ENCODE data around the gene FLYWCH2.

FLYWCH2 gene

DNA sequence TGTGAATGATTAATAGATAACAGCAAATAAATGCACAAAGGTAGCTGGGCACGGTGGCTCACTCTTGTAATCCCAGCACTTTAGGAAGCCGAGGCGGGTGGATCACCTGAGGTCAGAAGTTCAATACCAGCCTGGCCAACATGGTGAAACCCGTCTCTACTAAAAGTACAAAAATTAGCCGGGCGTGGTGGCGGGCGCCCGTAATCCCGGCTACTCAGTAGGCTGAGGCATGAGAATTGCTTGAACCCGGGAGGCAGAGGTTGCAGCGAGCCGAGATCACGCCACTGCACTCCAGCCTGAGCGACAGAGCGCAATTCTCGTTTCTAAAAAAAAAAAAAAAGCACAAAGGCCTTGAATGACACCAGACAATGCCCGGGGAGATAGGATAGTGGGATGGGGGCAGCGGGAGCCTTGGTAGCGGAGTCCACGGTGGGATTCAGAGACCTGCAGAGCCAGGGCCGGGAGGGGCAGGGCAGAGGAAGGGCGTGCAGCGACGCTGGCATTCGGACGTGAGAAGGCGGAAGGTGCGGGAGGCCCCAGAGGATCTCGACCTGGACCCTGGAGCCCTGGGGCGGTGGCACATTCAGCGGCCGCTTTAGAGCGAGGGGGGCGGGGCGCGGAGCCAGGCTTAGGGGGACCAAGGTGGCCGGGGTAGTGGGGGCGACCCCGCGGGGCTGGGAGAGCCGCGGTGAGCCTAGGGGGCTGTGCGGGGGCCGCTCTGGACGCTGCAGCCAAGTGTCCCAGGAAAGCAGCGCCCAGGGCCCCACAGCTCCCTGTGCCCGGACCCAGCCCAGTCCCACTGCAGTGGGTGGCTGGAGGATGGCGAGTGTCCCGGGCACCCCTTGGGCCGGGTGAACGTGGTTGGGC lies 999 bp upstream of the FLYWCH2 start:
- DNase-seq (ENCODE audit: low read depth), result no peak

- peak; percentile 23 for DNase-seq (ENCODE audit: low read depth)
Observed at GRCh38 chr16:2883458-2883908, 468 bp downstream of the FLYWCH2 start.

GRCh38 chr16:2884041-2884451 lies 1.0 kb downstream of the FLYWCH2 start:
- DNase-seq (ENCODE audit: low read depth), result no peak

DNA sequence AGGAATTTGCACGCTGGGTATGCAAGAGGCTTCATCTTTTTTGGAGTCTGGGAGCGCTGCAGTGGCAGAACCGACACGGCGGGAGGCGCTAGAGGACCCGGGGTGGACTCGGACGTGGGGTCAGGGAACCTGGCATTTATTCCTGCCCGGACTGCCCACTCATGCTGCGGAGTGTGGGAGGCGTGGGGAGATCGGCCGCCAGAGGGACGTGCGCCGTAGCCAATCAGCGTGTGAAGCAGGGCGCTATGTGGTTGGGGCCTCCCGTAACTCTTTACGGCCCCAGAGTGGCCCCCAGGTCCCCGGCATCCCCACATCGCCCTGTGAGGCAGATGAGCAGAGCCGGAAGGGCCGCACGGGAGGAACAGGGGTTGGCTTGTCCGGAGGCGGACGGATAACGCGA lies 11.2 kb downstream of the FLYWCH2 start:
- DNase-seq (ENCODE audit: low read depth), result no peak

DNA sequence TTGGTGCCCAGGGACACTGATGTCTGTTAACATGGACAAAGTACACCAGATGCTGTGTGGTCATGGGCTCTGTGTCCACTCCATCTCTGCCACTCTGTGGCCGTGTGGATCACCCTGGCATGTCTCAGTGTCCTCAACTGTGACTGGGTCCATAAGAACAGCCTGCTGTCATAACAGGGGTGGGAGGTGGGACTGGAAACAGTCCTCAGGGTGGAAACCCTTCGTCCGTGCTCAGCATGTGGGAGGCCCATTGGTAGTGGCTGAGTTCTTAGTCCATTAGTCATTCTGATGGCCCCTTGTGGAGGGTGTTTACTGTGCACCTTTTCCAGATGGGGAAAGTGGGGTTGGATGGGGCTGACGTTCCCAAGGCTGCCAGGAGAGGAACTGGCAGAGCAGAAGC lies 12.8 kb downstream of the FLYWCH2 start:
- peak; percentile 69 for DNase-seq (ENCODE audit: low read depth)

DNA sequence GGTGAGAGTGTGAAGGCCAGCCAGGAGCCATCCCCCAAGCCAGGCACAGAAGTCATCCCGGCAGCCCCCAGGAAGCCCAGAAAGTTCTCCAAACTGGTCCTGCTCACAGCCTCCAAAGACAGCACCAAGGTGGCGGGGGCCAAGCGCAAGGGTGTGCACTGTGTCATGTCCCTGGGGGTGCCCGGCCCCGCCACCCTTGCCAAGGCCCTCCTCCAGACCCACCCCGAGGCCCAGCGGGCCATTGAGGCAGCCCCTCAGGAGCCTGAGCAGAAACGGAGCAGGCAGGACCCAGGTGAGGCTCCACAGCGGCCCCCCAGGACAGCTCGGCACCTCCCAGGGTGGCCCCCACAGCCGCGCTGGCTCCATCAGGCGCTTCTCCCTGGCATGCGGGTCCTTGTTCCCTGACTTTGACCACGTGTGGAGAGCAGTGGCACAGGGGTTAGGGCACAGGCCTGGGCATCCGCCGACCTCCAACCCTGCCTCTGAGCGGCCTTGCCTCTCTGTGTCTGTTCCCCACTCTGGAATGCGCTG lies 13.5 kb downstream of the FLYWCH2 start:
- no peak for DNase-seq (ENCODE audit: low read depth)

GRCh38 chr16:2897110-2897509 lies 14.1 kb downstream of the FLYWCH2 start:
- peak; percentile 21 for DNase-seq (ENCODE audit: low read depth)

GRCh38 chr16:2898831-2899563 lies 16.0 kb downstream of the FLYWCH2 start:
- no peak for DNase-seq (ENCODE audit: low read depth)

DNA sequence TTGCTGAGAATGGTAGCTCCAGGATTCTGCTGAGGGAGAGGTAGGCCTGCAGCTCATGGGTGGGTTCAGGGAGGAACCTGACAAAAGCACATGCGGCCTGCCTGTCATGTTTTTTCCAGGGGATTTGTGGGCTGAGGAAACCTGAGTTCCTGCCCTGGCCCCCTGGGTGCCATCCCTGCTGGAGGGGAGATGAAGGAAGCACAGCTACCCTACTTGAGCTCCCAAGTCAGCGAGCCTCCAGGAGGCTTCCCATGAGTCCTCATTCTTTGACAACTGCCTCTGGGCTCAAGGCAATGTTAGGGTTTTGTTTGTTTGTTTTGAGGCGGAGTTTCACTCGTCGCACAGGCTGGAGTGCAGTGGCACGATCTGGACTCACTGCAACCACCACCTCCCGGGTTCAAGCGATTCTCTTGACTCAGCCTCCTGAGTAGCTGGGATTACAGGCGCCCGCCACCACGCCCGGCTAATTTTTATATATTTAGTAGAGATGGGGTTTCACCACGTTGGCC lies 16.6 kb downstream of the FLYWCH2 start:
- no peak for DNase-seq (ENCODE audit: low read depth)

DNA sequence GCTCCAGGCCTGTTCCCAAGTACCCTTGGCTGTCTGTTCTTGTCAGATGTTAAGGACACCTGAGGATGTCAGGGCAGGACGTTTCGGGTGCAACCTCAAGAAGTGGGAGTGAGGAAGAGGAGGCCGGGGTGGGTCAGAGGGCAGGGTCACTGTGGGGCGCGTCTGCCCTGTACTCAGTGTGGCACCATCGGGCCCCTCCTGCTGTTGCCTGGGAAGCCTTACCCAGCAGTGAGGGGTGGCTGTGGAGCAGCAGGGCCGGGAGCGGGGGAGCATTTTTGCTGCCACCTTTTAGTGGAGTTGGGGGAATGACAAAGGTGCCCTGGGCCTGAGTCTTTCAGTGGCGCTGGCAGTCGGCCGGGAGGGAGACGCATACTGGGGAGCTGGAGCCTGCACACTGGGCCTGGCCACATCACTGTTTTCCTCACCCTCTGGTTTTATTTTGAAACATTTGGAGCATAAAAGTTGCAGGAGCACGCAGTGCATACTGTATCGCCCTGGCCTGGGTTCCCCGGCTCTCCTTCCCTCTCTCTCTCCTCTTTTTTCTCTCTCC lies 17.6 kb downstream of the FLYWCH2 start:
- DNase-seq (ENCODE audit: low read depth), result no peak

DNA sequence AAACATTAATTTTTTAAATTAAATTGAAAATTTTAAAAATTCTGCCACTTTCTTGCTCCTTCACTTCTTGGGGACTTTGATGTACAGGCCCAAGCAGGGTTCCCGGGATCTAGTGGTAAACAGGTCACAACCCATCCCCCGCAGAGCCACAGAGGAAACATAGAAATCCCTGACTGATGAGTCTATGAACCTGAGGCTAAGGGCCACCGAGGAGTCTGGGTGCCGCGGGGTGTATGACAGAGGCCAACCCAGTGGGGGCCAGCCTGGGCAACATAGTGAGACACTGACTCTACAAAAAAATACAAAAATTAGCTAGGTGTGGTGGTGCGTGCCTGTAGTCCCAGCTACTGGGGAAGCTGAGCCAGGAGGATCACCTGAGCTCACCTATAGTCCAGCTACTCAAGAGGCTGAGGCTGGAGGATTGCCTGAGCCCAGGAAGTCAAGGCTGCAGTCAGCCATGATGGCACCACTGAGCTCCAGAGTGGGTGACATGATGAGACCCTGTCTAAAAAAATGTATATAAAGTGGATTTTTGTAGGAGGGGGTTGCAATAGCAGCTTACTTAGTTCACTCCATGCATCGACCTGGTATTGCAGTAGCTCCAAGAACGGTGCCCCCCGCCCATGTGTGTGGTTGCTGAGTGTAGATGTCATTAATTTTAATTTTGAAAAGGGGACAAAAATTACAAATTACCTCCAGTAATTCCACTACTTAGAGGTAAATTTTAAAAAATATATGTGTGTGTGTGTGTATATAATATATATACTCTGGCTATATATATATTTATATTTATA lies 19.5 kb downstream of the FLYWCH2 start:
- DNase-seq (ENCODE audit: low read depth), result no peak

DNA sequence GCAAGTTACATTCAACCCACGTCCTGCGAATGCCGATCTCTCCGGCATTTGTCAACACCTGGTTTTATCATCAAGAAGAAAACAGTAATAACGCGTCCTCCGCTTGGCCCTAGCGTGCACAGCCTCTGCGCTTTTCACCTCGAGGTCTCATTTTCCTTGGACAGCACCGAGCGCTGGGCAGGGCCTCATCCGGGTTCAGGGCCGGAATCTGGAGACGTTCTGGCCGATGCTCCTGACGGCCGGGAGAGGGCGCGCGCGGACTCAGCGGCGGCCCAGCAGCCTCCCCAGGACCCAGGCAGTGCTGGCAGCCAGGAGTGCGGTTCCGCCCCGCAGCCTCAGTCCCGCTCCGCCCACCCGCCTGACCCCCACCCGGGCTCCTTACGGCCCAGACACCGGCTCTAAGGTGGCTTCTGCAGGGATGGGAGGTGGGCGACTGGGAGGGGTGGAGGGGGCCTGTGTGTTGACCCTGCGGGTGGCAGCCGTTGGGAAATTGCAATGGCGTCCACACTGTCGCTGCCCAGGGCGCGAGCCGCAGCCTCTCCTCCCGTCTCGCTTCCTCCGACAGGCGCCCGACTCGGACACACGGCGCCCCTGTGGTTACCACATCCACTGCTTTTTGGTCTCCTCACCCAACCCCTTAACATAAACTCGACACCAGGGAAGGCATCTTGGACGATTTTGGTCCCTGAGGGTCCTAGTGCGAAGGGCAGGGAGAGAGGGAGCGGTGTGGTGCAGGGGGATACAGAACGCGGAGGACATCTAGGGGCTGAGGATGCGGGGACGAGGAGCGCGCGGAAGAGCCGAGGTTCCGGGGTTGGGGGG lies 21.3 kb downstream of the FLYWCH2 start:
- peak; percentile 88 for DNase-seq (ENCODE audit: low read depth)

DNA sequence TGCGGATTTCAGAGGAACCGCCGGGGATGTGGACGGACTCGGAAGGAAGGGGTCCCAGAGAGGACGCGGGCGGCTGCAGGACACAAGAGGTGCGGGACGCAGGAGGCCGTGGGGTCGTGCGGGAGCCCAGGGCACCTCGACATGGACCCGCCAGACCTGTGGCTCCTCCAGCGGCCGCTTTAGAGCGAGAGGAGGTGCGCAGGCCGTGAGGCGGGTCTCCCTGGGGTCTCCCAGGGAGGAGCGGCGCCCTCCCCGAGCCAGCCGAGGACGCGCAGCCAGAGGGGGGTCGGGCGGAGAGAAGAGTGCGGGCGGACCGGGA lies 21.9 kb downstream of the FLYWCH2 start:
- peak; percentile 25 for DNase-seq (ENCODE audit: low read depth)

DNA sequence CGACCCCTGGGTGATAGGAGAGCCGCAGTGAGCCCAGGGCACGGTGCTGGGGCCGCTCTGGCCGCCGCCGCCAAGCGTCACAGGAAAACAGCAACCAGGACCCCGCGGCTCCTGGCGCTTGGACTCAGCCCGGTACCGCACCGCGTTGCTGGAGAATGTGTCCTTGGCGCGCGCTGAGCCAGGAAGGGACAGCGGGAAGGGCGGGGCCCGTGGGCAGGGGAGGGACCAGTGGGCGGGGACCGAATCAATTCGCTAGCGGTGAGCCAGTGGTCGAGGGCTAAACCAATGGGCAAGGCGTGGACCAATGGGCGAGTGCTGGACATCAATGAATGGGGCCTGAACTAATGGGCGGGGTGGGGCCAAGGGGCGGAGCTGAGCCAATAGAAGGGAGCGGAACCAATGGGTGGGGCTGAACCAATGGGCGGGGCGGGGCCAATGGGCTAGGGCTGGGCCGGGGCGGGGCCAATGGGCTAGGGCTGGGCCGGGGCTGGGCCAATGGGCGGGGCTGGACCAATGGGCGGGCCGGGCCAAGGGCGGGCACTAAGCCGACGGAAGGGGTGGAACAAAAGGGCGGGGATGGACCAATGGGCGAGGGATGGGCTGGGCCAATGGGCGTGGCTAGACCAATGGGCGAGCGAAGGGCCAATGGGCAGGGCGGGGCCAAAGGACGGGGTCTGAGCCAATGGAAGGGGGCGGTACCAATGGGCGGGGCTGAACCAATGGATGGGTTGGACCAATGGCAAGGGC lies 22.4 kb downstream of the FLYWCH2 start:
- peak; percentile 99 for DNase-seq (ENCODE audit: low read depth)

DNA sequence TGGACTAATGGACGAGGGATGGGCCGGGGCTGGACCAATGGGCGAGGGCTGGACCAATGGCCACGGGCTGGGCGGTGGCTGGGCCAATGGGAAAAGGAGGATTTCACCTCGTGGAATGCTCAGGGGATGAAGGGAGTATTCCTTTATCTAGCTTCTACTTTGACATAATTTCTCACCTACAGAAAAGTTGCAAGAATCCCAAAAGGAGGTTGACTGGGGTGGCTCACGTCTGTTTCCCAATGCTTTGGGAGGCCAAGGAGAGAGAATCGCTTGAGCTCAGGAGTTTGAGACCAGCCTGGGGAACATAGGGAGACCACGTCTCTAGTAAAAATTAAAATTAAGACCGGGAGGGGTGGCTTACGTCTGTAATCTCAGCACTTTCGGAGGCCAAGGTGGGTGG lies 23.0 kb downstream of the FLYWCH2 start:
- DNase-seq (ENCODE audit: low read depth), result no peak

- peak; percentile 39 for DNase-seq (ENCODE audit: low read depth)
Observed at GRCh38 chr16:2907084-2907753, 24.2 kb downstream of the FLYWCH2 start.

DNA sequence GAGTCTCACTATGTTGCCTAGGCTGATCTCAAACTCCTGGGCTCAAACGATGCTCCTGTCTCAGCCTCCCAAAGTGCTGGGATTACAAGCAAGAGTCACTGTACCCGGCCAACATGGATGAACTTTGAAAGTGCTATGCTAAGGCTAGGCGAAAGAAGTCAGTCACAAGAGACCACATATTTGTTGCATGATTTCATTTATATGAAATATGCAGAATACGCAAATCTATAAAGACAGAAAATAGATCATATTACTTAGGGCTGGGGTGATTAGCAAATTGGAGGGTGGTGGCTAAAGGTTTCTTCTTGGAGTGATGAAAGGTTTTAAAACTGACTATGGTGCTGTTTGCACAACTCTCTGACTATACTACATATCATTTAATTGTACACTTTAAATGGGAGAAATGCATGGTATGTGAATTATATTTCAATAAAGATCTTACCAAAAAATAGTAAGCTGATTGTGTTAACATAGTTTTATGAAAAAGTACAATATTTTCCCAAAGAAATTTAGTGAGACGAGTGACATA lies 27.5 kb downstream of the FLYWCH2 start:
- peak; percentile 77 for DNase-seq (ENCODE audit: low read depth)

- DNase-seq (ENCODE audit: low read depth), result peak; percentile 99
Observed at GRCh38 chr16:2911638-2912329, 28.8 kb downstream of the FLYWCH2 start, which contains the start of gene FLYWCH1. Gene FLYWCH1 (plus strand): TSS chr16:2911931. CDS start chr16:2929686, 17,755 bp downstream.
